ENCODE data around the gene DNM1.

- TF ChIP-seq POLR2A (IDR thresholded peaks at IDR 0.05; ENCODE audit: low read length) (no peak), GATA1 (IDR thresholded peaks at IDR 0.05; ENCODE audit: low read depth, low read length) (no peak)
These were observed 33.7 kb upstream of the DNM1 start for GRCh38 chr9:128169492-128169891.

All from erythroblast (primary cell).